SK-N-SH treated with all-trans-retinoic acid at 6 μM for 48 hours (cell line): ENCODE measurements around the gene ABR.

ENCODE experiments used
- ATAC-seq: fragments of 200-7000 bp; cut with Tn5 transposase; 3 replicates; pipeline ENCODE4 v1.9.1; 2020; ENCODE audit warnings: mild to moderate bottlenecking, moderate library complexity
- ARNTL ChIP-seq: fragments of 450-650 bp; formaldehyde crosslinking; IDR thresholded peaks from 2 replicates; pipeline ENCODE4 v1.5.0; 2020; ENCODE audit warnings: low read depth, mild to moderate bottlenecking, moderate library complexity, borderline replicate concordance
- BACH2 ChIP-seq: fragments of 250-450 bp; sonication (Bioruptor Pico); IDR thresholded peaks from 2 replicates; pipeline ENCODE4 v1.9.0; 2021; ENCODE audit warnings: mild to moderate bottlenecking, borderline replicate concordance
- CSDC2 ChIP-seq: fragments of 250-450 bp; sonication (Bioruptor Pico); IDR thresholded peaks from 2 replicates; pipeline ENCODE4 v1.5.0; 2020; ENCODE audit warnings: mild to moderate bottlenecking, moderate library complexity
- ESRRG ChIP-seq: fragments of 250-450 bp; sonication (Bioruptor Pico); IDR thresholded peaks from 2 replicates; pipeline ENCODE4 v1.6.1; 2021; ENCODE audit warnings: mild to moderate bottlenecking
- GLIS3 ChIP-seq: fragments of 250-450 bp; sonication (Bioruptor Pico); IDR thresholded peaks from 2 replicates; pipeline ENCODE4 v1.5.0; 2020; ENCODE audit warnings: mild to moderate bottlenecking, moderate library complexity
- ISL1 ChIP-seq: fragments of 250-450 bp; sonication (Bioruptor Pico); IDR thresholded peaks from 2 replicates; pipeline ENCODE4 v2.1.2; 2022; ENCODE audit warnings: mild to moderate bottlenecking, moderate library complexity
- PPARA ChIP-seq: fragments of 250-450 bp; sonication (Bioruptor Pico); IDR thresholded peaks from 2 replicates; pipeline ENCODE4 v1.5.0; 2020; ENCODE audit warnings: mild to moderate bottlenecking, borderline replicate concordance
- RARB ChIP-seq: fragments of 250-450 bp; sonication (Bioruptor Pico); IDR thresholded peaks from 2 replicates; pipeline ENCODE4 v1.8.0; 2021; ENCODE audit warnings: mild to moderate bottlenecking, moderate library complexity
- SNAI2 ChIP-seq: fragments of 250-450 bp; sonication (Bioruptor Pico); IDR thresholded peaks from 2 replicates; pipeline ENCODE4 v1.5.0; 2020; ENCODE audit warnings: mild to moderate bottlenecking, moderate library complexity
- TCF4 ChIP-seq: fragments of 250-450 bp; sonication (Bioruptor Pico); IDR thresholded peaks from 2 replicates; pipeline ENCODE4 v1.8.0; 2021; ENCODE audit warnings: mild to moderate bottlenecking, moderate library complexity, borderline replicate concordance
- TOX ChIP-seq: fragments of 250-450 bp; sonication (Bioruptor Pico); IDR thresholded peaks from 2 replicates; pipeline ENCODE4 v1.8.0; 2021; ENCODE audit warnings: mild to moderate bottlenecking, moderate library complexity, borderline replicate concordance
- ZC3H10 ChIP-seq: fragments of 250-450 bp; sonication (Bioruptor Pico); IDR thresholded peaks from 2 replicates; pipeline ENCODE4 v1.5.1; 2021; ENCODE audit warnings: mild to moderate bottlenecking, moderate library complexity
- ZFP3 ChIP-seq: fragments of 250-450 bp; sonication (Bioruptor Pico); IDR thresholded peaks from 2 replicates; pipeline ENCODE4 v1.5.0; 2020; ENCODE audit warnings: mild to moderate bottlenecking, moderate library complexity
- ZNF565 ChIP-seq: fragments of 450-650 bp; formaldehyde crosslinking; conservative IDR thresholded peaks from 2 replicates; pipeline ENCODE4 v1.5.0; 2020; ENCODE audit warnings: low read depth, mild to moderate bottlenecking, moderate library complexity
- ZNF70 ChIP-seq: fragments of 450-650 bp; formaldehyde crosslinking; IDR thresholded peaks from 2 replicates; pipeline ENCODE4 v1.5.0; 2020; ENCODE audit warnings: mild to moderate bottlenecking, moderate library complexity
- ZNF8 ChIP-seq: fragments of 450-650 bp; formaldehyde crosslinking; IDR thresholded peaks from 2 replicates; pipeline ENCODE4 v1.5.0; 2020; ENCODE audit warnings: mild to moderate bottlenecking, moderate library complexity
- TF ChIP-seq, protein P1 (sequence below): fragments of 250-450 bp; sonication (Bioruptor Pico); IDR thresholded peaks from 2 replicates; pipeline ENCODE4 v1.5.0; 2020; ENCODE audit warnings: mild to moderate bottlenecking, moderate library complexity
- TF ChIP-seq, protein P2 (sequence below): fragments of 250-450 bp; sonication (Bioruptor Pico); IDR thresholded peaks from 2 replicates; pipeline ENCODE4 v1.5.1; 2020; ENCODE audit warnings: low read depth, mild to moderate bottlenecking, moderate library complexity
- TF ChIP-seq, protein P3 (sequence below): fragments of 250-450 bp; sonication (Bioruptor Pico); IDR thresholded peaks from 2 replicates; pipeline ENCODE4 v1.8.0; 2020; ENCODE audit warnings: mild to moderate bottlenecking, moderate library complexity, borderline replicate concordance
- TF ChIP-seq, protein P4 (sequence below): fragments of 250-450 bp; sonication (Bioruptor Pico); IDR thresholded peaks from 2 replicates; pipeline ENCODE4 v1.5.1; 2021; ENCODE audit warnings: mild to moderate bottlenecking, moderate library complexity
- TF ChIP-seq, protein P5 (sequence below): fragments of 250-450 bp; sonication (Bioruptor Pico); IDR thresholded peaks from 2 replicates; pipeline ENCODE4 v1.8.0; 2021; ENCODE audit warnings: low read depth, mild to moderate bottlenecking, moderate library complexity, borderline replicate concordance

Gene ABR

DNA sequence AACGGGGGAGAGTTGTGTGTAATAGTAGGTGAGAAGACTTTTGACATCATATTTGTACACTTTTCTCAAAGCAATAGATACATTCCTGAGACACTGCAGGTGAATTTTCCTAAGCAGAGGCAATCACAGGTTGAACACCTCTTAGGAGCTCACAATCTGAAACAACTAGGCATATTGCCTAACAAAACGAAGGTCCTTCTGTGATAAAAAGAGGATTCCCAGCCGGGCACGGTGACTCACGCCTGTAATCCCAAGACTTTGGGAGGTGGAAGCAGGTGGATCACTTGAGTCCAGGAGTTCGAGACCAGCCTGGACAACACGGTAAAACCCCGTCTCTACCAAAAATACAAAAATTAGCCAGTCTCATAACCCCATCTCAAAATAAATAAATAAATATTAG lies 217.6 kb downstream of the ABR start:
- ATAC-seq: no peak
- no peak for TF ChIP-seq RARB
- TF ChIP-seq PPARA (CRISPR knock-in tag): no peak
- TF ChIP-seq, protein P1, sequence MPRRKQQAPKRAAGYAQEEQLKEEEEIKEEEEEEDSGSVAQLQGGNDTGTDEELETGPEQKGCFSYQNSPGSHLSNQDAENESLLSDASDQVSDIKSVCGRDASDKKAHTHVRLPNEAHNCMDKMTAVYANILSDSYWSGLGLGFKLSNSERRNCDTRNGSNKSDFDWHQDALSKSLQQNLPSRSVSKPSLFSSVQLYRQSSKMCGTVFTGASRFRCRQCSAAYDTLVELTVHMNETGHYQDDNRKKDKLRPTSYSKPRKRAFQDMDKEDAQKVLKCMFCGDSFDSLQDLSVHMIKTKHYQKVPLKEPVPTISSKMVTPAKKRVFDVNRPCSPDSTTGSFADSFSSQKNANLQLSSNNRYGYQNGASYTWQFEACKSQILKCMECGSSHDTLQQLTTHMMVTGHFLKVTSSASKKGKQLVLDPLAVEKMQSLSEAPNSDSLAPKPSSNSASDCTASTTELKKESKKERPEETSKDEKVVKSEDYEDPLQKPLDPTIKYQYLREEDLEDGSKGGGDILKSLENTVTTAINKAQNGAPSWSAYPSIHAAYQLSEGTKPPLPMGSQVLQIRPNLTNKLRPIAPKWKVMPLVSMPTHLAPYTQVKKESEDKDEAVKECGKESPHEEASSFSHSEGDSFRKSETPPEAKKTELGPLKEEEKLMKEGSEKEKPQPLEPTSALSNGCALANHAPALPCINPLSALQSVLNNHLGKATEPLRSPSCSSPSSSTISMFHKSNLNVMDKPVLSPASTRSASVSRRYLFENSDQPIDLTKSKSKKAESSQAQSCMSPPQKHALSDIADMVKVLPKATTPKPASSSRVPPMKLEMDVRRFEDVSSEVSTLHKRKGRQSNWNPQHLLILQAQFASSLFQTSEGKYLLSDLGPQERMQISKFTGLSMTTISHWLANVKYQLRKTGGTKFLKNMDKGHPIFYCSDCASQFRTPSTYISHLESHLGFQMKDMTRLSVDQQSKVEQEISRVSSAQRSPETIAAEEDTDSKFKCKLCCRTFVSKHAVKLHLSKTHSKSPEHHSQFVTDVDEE (CRISPR knock-in tag): no peak
- no peak for TF ChIP-seq ISL1 (CRISPR knock-in tag)
- TF ChIP-seq, protein P2, sequence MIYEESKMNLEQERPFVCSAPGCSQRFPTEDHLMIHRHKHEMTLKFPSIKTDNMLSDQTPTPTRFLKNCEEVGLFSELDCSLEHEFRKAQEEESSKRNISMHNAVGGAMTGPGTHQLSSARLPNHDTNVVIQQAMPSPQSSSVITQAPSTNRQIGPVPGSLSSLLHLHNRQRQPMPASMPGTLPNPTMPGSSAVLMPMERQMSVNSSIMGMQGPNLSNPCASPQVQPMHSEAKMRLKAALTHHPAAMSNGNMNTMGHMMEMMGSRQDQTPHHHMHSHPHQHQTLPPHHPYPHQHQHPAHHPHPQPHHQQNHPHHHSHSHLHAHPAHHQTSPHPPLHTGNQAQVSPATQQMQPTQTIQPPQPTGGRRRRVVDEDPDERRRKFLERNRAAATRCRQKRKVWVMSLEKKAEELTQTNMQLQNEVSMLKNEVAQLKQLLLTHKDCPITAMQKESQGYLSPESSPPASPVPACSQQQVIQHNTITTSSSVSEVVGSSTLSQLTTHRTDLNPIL (CRISPR knock-in tag): no peak
- no peak for TF ChIP-seq CSDC2 (CRISPR knock-in tag)
- TF ChIP-seq, protein P3, sequence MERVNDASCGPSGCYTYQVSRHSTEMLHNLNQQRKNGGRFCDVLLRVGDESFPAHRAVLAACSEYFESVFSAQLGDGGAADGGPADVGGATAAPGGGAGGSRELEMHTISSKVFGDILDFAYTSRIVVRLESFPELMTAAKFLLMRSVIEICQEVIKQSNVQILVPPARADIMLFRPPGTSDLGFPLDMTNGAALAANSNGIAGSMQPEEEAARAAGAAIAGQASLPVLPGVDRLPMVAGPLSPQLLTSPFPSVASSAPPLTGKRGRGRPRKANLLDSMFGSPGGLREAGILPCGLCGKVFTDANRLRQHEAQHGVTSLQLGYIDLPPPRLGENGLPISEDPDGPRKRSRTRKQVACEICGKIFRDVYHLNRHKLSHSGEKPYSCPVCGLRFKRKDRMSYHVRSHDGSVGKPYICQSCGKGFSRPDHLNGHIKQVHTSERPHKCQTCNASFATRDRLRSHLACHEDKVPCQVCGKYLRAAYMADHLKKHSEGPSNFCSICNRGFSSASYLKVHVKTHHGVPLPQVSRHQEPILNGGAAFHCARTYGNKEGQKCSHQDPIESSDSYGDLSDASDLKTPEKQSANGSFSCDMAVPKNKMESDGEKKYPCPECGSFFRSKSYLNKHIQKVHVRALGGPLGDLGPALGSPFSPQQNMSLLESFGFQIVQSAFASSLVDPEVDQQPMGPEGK (CRISPR knock-in tag): no peak
- no peak for TF ChIP-seq GLIS3 (CRISPR knock-in tag)
- TF ChIP-seq ZNF70: no peak
- TF ChIP-seq BACH2: no peak
- no peak for TF ChIP-seq TOX (CRISPR knock-in tag)
- TF ChIP-seq ZFP3 (CRISPR knock-in tag): no peak

DNA sequence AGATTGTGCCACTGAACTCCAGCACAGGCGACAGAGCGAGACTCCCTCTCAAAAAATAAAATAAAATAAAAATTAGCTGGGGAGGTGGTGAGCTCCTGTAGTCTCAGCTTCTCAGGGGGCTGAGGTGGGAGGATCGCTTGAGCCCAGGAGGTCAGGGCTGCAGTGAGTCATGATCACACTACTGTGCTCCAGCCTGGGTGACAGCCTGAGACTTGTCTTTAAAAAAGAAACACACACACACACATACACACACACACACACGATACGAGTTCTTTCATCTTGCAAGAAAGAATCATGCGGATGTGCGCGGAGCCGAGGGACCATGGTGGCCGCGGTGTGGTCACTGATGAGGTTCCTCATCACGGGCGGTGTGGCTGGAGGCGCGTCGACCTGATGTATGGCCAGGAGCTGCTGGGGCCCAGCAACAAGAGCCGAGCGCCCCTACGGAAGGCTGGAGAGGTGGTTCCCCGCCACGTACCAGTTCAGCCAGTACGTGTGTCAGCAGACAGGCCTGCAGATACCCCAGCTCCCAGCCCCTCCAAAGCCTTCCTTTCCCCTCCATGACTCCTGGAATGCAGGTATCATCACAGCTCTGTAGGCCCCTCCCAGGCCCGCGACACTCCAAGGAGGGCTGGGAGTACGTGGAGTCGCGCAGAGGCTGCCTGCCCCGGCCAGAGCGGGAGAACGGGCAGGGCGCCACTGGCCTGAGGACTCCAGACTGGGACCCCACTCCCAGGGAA lies 220.9 kb downstream of the ABR start:
- TF ChIP-seq ZNF8 (CRISPR knock-in tag) (no peak), RARB (no peak), PPARA (CRISPR knock-in tag) (no peak), ZNF565 (CRISPR knock-in tag) (no peak), ARNTL (CRISPR knock-in tag) (no peak), ZC3H10 (CRISPR knock-in tag) (no peak), GLIS3 (CRISPR knock-in tag) (no peak), TCF4 (no peak), ZFP3 (CRISPR knock-in tag) (no peak), SNAI2 (CRISPR knock-in tag) (no peak), ZNF70 (no peak), CSDC2 (CRISPR knock-in tag) (no peak), ESRRG (CRISPR knock-in tag) (no peak), ISL1 (CRISPR knock-in tag) (no peak), TOX (CRISPR knock-in tag) (no peak)
- TF ChIP-seq, protein P1 (CRISPR knock-in tag): no peak
- TF ChIP-seq, protein P2 (CRISPR knock-in tag): no peak
- TF ChIP-seq, protein P4, sequence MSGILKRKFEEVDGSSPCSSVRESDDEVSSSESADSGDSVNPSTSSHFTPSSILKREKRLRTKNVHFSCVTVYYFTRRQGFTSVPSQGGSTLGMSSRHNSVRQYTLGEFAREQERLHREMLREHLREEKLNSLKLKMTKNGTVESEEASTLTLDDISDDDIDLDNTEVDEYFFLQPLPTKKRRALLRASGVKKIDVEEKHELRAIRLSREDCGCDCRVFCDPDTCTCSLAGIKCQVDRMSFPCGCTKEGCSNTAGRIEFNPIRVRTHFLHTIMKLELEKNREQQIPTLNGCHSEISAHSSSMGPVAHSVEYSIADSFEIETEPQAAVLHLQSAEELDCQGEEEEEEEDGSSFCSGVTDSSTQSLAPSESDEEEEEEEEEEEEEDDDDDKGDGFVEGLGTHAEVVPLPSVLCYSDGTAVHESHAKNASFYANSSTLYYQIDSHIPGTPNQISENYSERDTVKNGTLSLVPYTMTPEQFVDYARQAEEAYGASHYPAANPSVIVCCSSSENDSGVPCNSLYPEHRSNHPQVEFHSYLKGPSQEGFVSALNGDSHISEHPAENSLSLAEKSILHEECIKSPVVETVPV (CRISPR knock-in tag): no peak
- TF ChIP-seq, protein P5, sequence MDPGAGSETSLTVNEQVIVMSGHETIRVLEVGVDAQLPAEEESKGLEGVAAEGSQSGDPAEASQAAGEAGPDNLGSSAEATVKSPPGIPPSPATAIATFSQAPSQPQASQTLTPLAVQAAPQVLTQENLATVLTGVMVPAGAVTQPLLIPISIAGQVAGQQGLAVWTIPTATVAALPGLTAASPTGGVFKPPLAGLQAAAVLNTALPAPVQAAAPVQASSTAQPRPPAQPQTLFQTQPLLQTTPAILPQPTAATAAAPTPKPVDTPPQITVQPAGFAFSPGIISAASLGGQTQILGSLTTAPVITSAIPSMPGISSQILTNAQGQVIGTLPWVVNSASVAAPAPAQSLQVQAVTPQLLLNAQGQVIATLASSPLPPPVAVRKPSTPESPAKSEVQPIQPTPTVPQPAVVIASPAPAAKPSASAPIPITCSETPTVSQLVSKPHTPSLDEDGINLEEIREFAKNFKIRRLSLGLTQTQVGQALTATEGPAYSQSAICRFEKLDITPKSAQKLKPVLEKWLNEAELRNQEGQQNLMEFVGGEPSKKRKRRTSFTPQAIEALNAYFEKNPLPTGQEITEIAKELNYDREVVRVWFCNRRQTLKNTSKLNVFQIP (CRISPR knock-in tag): no peak
- no peak for ATAC-seq
